Activated T-helper 2 cell treated with anti-CD3 and anti-CD28 coated beads, Interferon-gamma antibody, Interleukin-2, Interleukin-4, amounts not matched to agents 10 μg/mL and 5 μg/mL and 100 μg/mL, durations not matched to agents 14 hours and 24 hours and 36 hours (primary cell): ENCODE measurements around the gene DLL4. TPM values are rescaled to one million over a fixed set of nuclear protein-coding genes. Genes with fewer than 3 reads are reported as not detected.

Experiments
- total RNA-seq: library from RNA; stranded (reverse); gene quantifications from 2 replicates; pipeline ENCODE4 v1.2.3, GENCODE V29; 2022

DLL4 gene
- total RNA-seq, 1 donor from 2014 or later = 0.37 TPM

Other genes starting within 250 kb of the DLL4 start
- gene RAD51, start 234.2 kb upstream of the DLL4 start, total RNA-seq = 51.4 and 53.8 TPM in 2 replicates
- gene RMDN3, start 174.1 kb upstream of the DLL4 start, total RNA-seq = 28.3 and 30.6 TPM in 2 replicates
- 43.7 and 44.7 TPM in 2 replicates for gene GCHFR, start 165.3 kb upstream of the DLL4 start, total RNA-seq
- 0.48 and 0.76 TPM in 2 replicates for gene C15orf62, start 159.4 kb upstream of the DLL4 start, total RNA-seq
- 37.6 and 39.3 TPM in 2 replicates for gene ZFYVE19, start 122.3 kb upstream of the DLL4 start, total RNA-seq
- 44.4 and 48.0 TPM in 2 replicates for gene DNAJC17, start 121.9 kb upstream of the DLL4 start, total RNA-seq
- not detected in 2 replicates for gene PPP1R14D, start 100.6 kb upstream of the DLL4 start, total RNA-seq
- 22.5 and 24.5 TPM in 2 replicates for gene SPINT1, start 85.3 kb upstream of the DLL4 start, total RNA-seq
- 0.80 and 0.82 TPM in 2 replicates for gene RHOV, start 55.1 kb upstream of the DLL4 start, total RNA-seq
- gene VPS18, start 34.9 kb upstream of the DLL4 start, total RNA-seq = 12.6 and 13.1 TPM in 2 replicates
- gene CHAC1, start 24.1 kb downstream of the DLL4 start, total RNA-seq = 3.6 and 4.5 TPM in 2 replicates
- gene INO80, start 186.9 kb downstream of the DLL4 start, total RNA-seq = 33.2 and 35.2 TPM in 2 replicates